HG03280 (cell line): ENCODE results near the gene IGFLR1.
"Not testable (repeated sequence)": the region's sequence is repeated elsewhere in the genome, so short reads cannot be mapped to it uniquely, and the experiment has no call there.

Experiments used
- ATAC-seq: cut with Tn5 transposase; IDR thresholded peaks from one replicate; pipeline ENCODE4 v1.9.1; 2021; ENCODE audit warnings: mild to moderate bottlenecking, moderate library complexity; ENCODE audit not compliant: unreplicated experiment

The IGFLR1 gene

GRCh38 chr19:35724132-35724531 lies 18.1 kb downstream of the IGFLR1 start:
- not testable (repeated sequence) for ATAC-seq

GRCh38 chr19:35723671-35724070 lies 18.6 kb downstream of the IGFLR1 start:
- no peak for ATAC-seq

GRCh38 chr19:35722897-35723296 lies 19.4 kb downstream of the IGFLR1 start:
- no peak for ATAC-seq

- ATAC-seq, result no peak
Observed at GRCh38 chr19:35722461-35722860, 19.8 kb downstream of the IGFLR1 start.

- ATAC-seq, result no peak
Observed at GRCh38 chr19:35721374-35721773, 20.9 kb downstream of the IGFLR1 start.

GRCh38 chr19:35720648-35721047 lies 21.6 kb downstream of the IGFLR1 start:
- ATAC-seq, result no peak

GRCh38 chr19:35720163-35720524 lies 22.1 kb downstream of the IGFLR1 start:
- ATAC-seq, result no peak

- no peak for ATAC-seq
Observed at GRCh38 chr19:35719402-35720162, 22.7 kb downstream of the IGFLR1 start.

- ATAC-seq, result no peak
Observed at GRCh38 chr19:35718345-35719041, 23.8 kb downstream of the IGFLR1 start.

GRCh38 chr19:35717665-35718344 lies 24.4 kb downstream of the IGFLR1 start, which contains the start of gene KMT2B:
Gene KMT2B (plus strand): TSS chr19:35718003. CDS start chr19:35718019, 16 bp downstream.
- ATAC-seq, result peak; percentile 48

- ATAC-seq, result peak; percentile 57
Observed at GRCh38 chr19:35716801-35717664, 25.2 kb downstream of the IGFLR1 start.

- no peak for ATAC-seq
Observed at GRCh38 chr19:35715981-35716800, 26.1 kb downstream of the IGFLR1 start.

- no peak for ATAC-seq
Observed at GRCh38 chr19:35715355-35715809, 26.9 kb downstream of the IGFLR1 start.

GRCh38 chr19:35714601-35715354 lies 27.5 kb downstream of the IGFLR1 start:
- ATAC-seq, result no peak

- no peak for ATAC-seq
Observed at GRCh38 chr19:35713904-35714495, 28.3 kb downstream of the IGFLR1 start.

- ATAC-seq, result no peak
Observed at GRCh38 chr19:35713506-35713850, 28.8 kb downstream of the IGFLR1 start.

GRCh38 chr19:35712567-35713505 lies 29.4 kb downstream of the IGFLR1 start:
- no peak for ATAC-seq
